Astrocyte of the cerebellum (primary cell): ENCODE measurements around the gene TGFBR1.

Experiments used
- DNase-seq: peaks from one replicate; pipeline ENCODE4 v3.0.0-alpha.2; 2011; ENCODE audit warnings: low read depth
- H3K4me3 ChIP-seq: 2 replicates; pipeline ENCODE4 v1.5.1; 2011; ENCODE audit warnings: mild to moderate bottlenecking, low read depth, low read length, moderate library complexity
- in situ Hi-C: cut with HindIII; loops from 2 replicates; pipeline ENCODE4 v1.10.0; 2017; ENCODE audit warnings: low sequenced_read_pairs
- TF ChIP-seq, protein P1 (sequence below): IDR thresholded peaks from 2 replicates; pipeline ENCODE4 v1.5.1; 2012; ENCODE audit warnings: low read length, low read depth, moderate library complexity, mild to moderate bottlenecking; ENCODE audit errors: missing control alignments

TGFBR1 gene

GRCh38 chr9:99119976-99120655, 15.2 kb downstream of the TGFBR1 start:
- H3K4me3 ChIP-seq: no peak overlapping the region
- in situ Hi-C loops: loop anchor here (10.0 kb wide), 1 partner anchor 125 kb away; no protein-coding TSS in a partner anchor
- TF ChIP-seq, protein P1, sequence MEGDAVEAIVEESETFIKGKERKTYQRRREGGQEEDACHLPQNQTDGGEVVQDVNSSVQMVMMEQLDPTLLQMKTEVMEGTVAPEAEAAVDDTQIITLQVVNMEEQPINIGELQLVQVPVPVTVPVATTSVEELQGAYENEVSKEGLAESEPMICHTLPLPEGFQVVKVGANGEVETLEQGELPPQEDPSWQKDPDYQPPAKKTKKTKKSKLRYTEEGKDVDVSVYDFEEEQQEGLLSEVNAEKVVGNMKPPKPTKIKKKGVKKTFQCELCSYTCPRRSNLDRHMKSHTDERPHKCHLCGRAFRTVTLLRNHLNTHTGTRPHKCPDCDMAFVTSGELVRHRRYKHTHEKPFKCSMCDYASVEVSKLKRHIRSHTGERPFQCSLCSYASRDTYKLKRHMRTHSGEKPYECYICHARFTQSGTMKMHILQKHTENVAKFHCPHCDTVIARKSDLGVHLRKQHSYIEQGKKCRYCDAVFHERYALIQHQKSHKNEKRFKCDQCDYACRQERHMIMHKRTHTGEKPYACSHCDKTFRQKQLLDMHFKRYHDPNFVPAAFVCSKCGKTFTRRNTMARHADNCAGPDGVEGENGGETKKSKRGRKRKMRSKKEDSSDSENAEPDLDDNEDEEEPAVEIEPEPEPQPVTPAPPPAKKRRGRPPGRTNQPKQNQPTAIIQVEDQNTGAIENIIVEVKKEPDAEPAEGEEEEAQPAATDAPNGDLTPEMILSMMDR: no peak
- no peak for DNase-seq

- no peak for DNase-seq
- TF ChIP-seq, protein P1: no peak
- in situ Hi-C loops: no loop called here
- no peak overlapping the region for H3K4me3 ChIP-seq
Measured at GRCh38 chr9:99121604-99122003, 16.7 kb downstream of the TGFBR1 start.

DNA sequence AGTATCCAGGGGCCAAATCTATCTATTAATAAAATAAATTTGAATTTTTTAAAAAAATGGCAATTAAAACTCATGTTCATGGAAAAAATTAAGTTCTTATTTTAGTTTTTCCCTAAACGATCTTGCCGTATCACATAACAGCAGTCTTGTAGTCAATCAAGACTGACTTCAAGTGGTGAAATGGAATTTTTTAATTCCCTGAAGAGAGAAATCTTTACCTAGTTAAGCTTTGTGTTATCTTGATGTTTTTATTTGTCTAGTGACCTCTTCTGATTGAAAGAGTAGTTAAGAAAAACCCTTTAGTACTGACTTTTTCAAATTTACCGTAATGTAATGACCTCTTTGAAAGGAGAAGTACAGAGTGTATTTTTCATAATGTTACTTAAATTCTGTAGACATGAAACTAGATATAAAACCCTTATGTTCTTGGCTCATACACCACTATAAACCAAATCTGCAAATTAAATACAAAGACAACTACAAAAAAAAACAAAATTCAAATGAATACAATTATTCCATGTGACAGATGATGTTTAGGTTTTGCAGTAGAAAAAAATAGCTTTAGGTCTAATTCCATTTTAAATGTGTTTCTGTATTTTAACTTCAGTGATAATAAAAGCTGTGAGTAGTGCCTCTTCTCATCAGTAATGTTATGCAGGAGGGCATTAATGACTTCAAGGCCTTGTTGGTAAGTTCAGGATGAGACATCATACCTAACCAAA, 19.8 kb downstream of the TGFBR1 start:
- no peak for DNase-seq
- in situ Hi-C loops: no loop called here
- no peak overlapping the region for H3K4me3 ChIP-seq
- TF ChIP-seq, protein P1: no peak

GRCh38 chr9:99125446-99125845, 20.5 kb downstream of the TGFBR1 start:
- no peak for DNase-seq
- in situ Hi-C loops: no loop called here
- no peak overlapping the region for H3K4me3 ChIP-seq
- TF ChIP-seq, protein P1: no peak

GRCh38 chr9:99126312-99126711, 21.4 kb downstream of the TGFBR1 start:
- TF ChIP-seq, protein P1: no peak
- no peak for DNase-seq
- in situ Hi-C loops: no loop called here
- H3K4me3 ChIP-seq: no peak overlapping the region

- peak; percentile 93 for DNase-seq
- H3K4me3 ChIP-seq: no peak overlapping the region
- in situ Hi-C loops: no loop called here
- TF ChIP-seq, protein P1: no peak
Measured at GRCh38 chr9:99127356-99128132, 22.6 kb downstream of the TGFBR1 start.
